NCI-H748 treated with DMSO at 0.1 percent for 48 hours (cell line): ENCODE measurements around the gene ARHGEF4.

Experiments
- DNase-seq: peaks from one replicate; lab custom pipeline; 2025; lab: John Stamatoyannopoulos, UW

The ARHGEF4 gene

DNA sequence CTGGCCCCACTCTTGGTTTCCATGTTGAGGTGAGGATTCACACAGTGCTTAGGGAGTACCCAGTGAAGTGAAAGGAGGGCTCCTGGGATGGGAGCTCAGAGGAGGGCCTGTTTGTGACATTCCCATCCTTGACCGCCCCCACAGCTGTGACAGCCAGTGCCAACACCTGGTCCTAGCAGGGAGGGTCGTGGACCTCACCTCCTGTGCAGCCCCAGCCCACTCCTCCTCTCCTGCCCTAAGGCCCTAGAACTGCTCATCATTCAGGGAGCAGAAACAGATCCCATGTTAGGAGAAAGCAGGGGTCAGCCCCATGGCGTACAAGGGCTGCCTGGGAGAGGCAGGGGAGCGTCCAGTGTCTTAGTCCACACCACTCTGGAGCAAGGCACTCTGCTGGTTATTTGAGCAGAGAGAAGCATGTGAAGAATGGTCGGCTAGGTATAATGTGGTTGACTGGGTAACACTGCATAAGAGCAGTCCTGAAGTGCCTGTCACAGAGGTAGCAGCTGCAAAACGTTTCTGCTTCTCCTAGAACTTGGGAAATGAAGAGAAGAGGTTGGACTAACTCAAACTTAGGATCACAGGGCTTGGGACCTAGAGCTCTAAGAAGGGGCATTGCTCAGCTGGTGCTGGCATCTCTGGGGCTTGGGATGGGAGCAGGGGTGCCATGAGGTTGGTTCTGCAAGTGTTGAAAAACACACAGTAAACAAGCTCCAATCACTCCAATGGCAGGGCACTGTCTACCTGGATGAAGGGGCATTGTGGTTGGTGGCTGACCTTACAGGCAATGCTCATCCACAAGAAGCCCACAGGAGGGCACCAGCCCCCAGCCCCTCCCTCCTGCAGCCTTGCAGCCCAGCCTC, 200.9 kb downstream of the ARHGEF4 start:
- no peak for DNase-seq

GRCh38 chr2:131038258-131039100, 201.8 kb downstream of the ARHGEF4 start:
- no peak for DNase-seq

GRCh38 chr2:131039101-131039440, 202.4 kb downstream of the ARHGEF4 start:
- DNase-seq = no peak

DNA sequence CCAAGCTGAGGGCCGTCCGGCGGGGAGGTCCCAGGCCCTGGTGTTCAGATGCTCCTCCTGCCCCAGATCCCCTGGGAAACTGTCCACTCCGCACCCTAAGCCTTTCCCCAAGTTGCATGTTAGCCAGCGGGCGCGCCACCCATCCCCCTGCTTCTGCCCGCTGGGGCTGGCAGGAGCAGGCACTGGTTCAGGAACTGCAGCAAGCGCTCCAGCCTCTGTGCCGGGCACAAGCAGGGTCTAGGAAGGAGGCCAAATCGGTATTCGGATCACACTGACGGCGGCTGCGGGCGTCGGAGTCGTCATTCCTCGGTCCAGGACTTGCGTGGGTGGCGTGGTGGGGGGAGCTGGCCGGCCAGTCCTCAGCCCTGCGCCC, 202.8 kb downstream of the ARHGEF4 start:
- no peak for DNase-seq

- no peak for DNase-seq
Observed at GRCh38 chr2:131039908-131040660, 203.4 kb downstream of the ARHGEF4 start.

GRCh38 chr2:131040661-131041401, 204.1 kb downstream of the ARHGEF4 start:
- no peak for DNase-seq

DNA sequence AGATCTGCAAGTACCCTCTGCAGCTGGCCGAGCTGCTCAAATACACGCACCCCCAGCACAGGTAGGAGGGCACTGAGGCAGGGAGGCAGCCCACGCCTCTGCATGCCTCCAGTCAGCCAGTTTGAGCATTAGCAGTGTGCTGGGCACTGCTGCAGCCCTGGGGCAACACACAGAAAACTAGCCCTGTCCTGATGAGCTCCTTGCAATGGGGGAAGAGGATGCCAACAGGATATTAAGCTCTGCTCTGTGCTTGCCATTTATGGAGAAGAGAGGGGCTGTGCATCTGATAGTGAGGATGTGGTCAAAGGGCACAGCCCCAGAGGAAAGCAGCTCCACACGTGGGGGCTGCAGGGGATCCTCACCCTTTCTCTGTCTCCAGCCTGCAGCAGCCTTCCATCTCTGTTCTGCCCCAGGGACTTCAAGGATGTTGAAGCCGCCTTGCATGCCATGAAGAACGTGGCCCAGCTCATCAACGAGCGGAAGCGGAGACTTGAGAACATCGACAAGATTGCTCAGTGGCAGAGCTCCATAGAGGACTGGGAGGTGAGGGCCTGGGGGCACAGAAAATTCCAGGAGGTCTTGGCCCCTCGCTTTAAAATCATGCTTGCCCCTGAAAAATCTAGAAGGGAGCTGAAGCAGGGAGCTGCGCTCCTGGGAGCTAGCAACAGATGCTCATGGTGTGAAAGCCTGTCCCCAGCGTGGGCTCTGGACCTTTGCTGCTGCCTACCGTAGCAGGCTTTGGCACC, 204.9 kb downstream of the ARHGEF4 start:
- no peak for DNase-seq

- DNase-seq = no peak
Observed at GRCh38 chr2:131042148-131042775, 205.5 kb downstream of the ARHGEF4 start.

GRCh38 chr2:131043199-131044074, 206.7 kb downstream of the ARHGEF4 start:
- DNase-seq = no peak

GRCh38 chr2:131044075-131044756, 207.5 kb downstream of the ARHGEF4 start:
- no peak for DNase-seq

DNA sequence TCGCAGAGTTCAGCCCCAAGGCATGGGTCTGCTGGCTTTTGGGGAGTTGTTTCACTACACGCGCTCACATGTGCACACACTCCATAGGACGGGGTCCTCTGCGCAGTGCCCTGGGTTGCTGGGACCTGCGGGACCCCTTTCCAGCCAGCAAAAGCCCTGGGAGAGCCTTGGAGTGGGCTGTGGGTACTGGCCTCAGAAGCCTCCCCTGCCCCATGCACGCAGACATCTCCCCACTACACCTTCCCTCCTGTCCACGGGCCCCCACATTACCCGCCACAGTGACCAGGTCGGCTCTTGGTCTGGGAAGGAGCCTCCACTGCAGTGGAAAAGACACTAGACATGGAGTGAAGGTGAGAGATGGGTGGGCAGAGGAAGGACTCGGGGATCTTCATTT, 208.0 kb downstream of the ARHGEF4 start:
- no peak for DNase-seq

DNA sequence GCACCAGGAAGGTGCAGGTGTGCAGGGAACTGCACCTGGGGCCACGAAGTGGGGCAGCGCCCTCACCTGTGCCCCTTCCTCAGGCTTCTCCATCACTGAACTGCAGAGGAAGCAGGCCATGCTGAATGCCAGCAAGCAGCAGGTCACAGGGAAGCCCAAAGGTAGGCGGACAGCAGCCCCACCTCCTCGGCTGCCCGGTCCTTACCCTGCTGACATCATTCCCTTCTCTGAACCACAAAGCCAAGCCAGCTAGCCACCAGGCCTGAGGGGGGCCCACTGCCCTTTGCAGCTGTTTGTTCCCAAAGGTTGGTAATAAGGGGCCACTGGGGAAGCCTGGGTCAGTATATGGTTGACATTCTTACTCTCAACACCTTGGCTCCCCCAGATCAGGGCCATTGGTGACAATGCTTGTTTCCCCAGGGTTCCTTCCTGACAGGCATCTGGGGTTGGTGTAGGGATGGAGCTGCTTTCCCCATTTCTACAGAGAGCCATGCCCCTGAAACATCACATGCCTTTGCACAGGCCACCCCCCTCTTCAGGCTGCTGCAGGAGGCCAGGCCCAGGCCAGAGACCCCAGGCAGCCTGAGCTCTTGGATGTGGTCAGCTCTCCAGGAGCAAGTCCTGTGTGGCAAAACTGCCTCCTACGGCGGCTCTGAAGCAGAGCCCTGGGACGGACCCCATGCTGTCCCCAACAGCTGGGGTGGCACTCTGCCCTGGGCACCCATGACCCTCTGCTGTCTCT, 208.7 kb downstream of the ARHGEF4 start:
- DNase-seq = no peak

DNA sequence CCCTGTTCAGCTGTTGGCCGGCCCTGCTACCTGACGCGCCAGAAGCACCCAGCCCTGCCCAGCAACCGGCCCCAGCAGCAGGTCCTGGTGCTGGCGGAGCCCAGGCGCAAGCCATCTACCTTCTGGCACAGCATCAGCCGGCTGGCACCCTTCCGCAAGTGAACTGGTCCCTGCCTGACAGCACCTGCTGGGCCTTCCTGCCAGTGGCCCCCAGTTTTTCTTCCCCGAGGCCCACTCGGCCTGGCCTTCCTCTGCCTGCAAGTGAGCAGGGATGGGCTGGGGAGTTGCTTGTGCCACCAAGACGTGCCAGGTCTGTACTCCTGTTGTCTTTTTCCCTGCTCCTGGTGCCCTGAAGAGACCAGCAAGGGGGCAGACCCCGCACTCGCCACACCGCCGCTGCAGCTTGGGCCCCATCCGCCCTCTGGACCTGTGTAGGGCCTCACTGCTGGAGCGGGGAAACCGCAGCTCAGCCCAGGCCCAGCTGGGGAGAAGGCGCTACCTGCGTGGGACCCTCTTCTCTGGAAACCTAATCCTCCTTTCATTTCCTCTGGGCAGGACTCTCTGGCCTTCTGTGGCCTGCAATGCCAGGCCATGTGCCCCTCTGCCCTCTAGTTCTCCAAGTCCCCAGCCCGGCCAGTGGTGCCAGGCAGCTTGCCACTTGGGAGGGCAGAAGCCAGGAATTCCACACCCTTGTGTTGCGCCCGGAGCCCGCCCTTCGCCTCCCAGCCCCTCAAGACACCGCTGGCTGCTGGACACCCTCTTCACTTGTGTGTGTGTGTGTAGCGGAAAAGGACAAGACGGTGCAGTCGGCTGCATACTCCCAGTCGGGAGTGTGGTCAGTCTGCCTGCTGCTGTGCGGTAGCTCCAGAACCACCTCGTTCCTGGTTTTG, 209.6 kb downstream of the ARHGEF4 start:
- DNase-seq = no peak

DNA sequence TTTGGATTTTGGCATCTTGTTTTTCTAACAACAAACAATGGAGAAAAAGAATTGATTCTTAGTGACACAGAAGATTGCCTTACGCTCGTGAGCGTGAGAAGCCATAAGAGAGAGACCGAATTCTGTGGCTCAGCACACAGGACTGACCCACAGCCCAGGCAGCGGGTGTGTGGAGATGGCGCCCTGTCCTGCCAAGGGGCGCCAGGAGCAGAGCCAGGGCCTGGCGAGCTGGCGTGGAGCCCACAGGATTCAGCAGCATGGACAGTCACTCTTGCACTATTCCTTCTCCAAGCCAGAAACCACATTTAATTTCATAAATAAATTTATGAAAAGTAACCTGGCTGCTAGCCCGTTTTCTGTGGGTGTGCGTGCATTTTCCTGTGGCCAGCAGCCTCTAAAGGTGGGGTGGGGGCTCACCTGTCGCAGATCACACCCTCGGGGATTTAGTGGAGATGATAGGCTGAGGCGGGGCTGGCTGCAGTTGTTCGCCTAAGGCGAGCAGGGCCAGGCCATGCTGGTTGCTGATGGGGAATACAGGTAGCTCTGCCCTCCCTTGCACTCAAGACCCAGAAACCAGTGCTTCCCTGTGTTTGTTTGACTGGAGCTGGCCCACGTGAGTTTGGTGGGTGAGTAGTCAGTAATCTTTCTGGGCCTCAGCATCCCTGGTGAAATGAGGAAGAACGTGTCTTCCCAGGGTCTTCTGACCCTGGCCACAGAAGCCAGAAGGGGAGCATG, 210.4 kb downstream of the ARHGEF4 start:
- DNase-seq = no peak

DNA sequence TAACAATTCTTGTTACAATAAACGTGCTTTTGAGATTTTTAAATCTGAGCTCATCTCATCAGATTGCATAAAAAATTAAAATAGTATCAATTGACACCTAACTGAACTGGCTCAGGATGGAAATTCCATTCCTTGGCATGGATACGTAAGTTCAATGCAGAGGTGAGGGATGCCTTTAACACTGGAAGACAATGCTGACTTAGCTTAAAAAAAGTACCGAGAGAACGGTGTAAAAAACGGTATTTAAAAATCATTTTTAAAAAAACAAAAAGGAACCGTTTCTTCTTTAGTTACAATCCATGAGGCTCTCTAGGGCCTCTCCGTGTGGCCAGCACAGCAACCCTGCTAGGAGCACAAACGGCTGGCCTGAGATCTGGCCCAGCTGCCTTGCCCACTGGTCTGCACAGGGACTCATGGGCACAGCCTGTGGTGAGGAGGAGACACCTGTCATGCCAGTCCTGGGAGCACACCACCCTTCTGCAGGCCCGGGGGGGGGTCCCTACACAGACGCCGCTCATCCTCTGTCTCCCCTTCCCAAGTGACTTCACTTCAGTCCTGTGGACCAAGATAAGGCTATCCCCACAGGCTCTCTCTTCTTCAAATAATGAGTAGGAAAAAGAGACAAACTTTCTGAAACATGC, 211.3 kb downstream of the ARHGEF4 start:
- DNase-seq = no peak

GRCh38 chr2:131048641-131049040, 211.9 kb downstream of the ARHGEF4 start:
- no peak for DNase-seq
